OCI-LY3 (cell line): ENCODE results near the gene IFRD2.

ENCODE experiments used
- H2AFZ ChIP-seq: fragments of 200-600, 300-600 bp; shearing (Covaris generic); 2 replicates; pipeline ENCODE4 v1.6.0; 2014; ENCODE audit warnings: antibody characterized with exemption, low read depth, low read length
- H3K27ac ChIP-seq: fragments of 200-600, 300-600 bp; sonication (generic); 2 replicates; pipeline ENCODE4 v1.5.1; 2014; ENCODE audit warnings: mild to moderate bottlenecking, low read length, moderate library complexity, mixed read lengths
- H3K27me3 ChIP-seq: fragments of 200-600, 300-600 bp; sonication (generic); 2 replicates; pipeline ENCODE4 v1.6.1; 2014; ENCODE audit warnings: low read depth, low read length, mixed read lengths
- H3K36me3 ChIP-seq: fragments of 200-600, 300-600 bp; sonication (generic); replicated peaks from 2 replicates; pipeline ENCODE3; 2014; ENCODE audit warnings: low read depth, low read length, mixed read lengths
- H3K4me1 ChIP-seq: fragments of 300-600, 200-600 bp; sonication (generic); 2 replicates; pipeline ENCODE4 v1.6.1; 2014; ENCODE audit warnings: low read length, mixed read lengths
- H3K4me2 ChIP-seq: fragments of 200-600, 300-600 bp; sonication (generic); 2 replicates; pipeline ENCODE4 v1.6.1; 2014; ENCODE audit warnings: low read length, mixed read lengths
- H3K4me3 ChIP-seq: fragments of 300-600, 200-600 bp; sonication (generic); 2 replicates; pipeline ENCODE4 v1.5.1; 2014; ENCODE audit warnings: antibody characterized with exemption, mild to moderate bottlenecking, low read length, moderate library complexity
- H3K79me2 ChIP-seq: fragments of 300-600, 200-600 bp; shearing (Covaris generic); 2 replicates; pipeline ENCODE4 v1.6.1; 2014; ENCODE audit warnings: mild to moderate bottlenecking, low read length, mixed read lengths
- H3K9ac ChIP-seq: fragments of 300-600, 200-600 bp; shearing (Covaris generic); 2 replicates; pipeline ENCODE4 v1.6.0; 2014; ENCODE audit warnings: mild to moderate bottlenecking, low read length, moderate library complexity
- H3K9me3 ChIP-seq: fragments of 200-600, 300-600 bp; shearing (Covaris generic); 2 replicates; pipeline ENCODE4 v1.6.1; 2014; ENCODE audit warnings: low read length, mixed read lengths; ENCODE audit not compliant: insufficient read depth
- H4K20me1 ChIP-seq: fragments of 200-600, 300-600 bp; sonication (generic); 2 replicates; pipeline ENCODE4 v1.6.1; 2016; ENCODE audit warnings: low read length, mixed read lengths; ENCODE audit not compliant: insufficient read depth
- CTCF ChIP-seq: fragments of 200-600, 300-600 bp; sonication (generic); IDR thresholded peaks from 2 replicates; pipeline ENCODE4 v1.5.1; 2014; ENCODE audit warnings: antibody characterized with exemption, low read length, low read depth
- EZH2phosphoT487 ChIP-seq: fragments of 200-600 bp; shearing (Covaris generic); IDR thresholded peaks from 2 replicates; pipeline ENCODE4 v1.6.1; 2018; ENCODE audit warnings: antibody characterized with exemption, mixed run types, low read depth

The IFRD2 gene

GRCh38 chr3:50242851-50243542, 49.2 kb downstream of the IFRD2 start:
- Histone ChIP-seq H3K9ac (peak overlapping the region; percentile 67), H3K4me2 (peak overlapping the region; percentile 90), H4K20me1 (peaks cover 64% of the 10 kb centered on the region), H3K9me3 (no peaks in the 10 kb centered on the region), H3K4me3 (peak overlapping the region; percentile 70), H3K27ac (peak overlapping the region; percentile 87), H3K79me2 (peaks cover 93% of the 10 kb centered on the region), H3K36me3 (peaks cover 33% of the 10 kb centered on the region), H3K27me3 (no peaks in the 10 kb centered on the region), H3K4me1 (peaks cover 63% of the 10 kb centered on the region), H2AFZ (no peak overlapping the region)
- no peak for TF ChIP-seq EZH2phosphoT487
- TF ChIP-seq CTCF = peak; percentile 13; the same call in 1 of the 2 replicates

GRCh38 chr3:50242381-50242770, 49.9 kb downstream of the IFRD2 start:
- Histone ChIP-seq H3K4me3 (peak overlapping the region; percentile 70), H3K4me2 (peak overlapping the region; percentile 90), H3K4me1 (peaks cover 63% of the 10 kb centered on the region), H2AFZ (no peak overlapping the region), H3K27me3 (no peaks in the 10 kb centered on the region), H3K27ac (peak overlapping the region; percentile 87), H3K36me3 (peaks cover 30% of the 10 kb centered on the region), H3K9ac (peak overlapping the region; percentile 67), H4K20me1 (peaks cover 59% of the 10 kb centered on the region), H3K79me2 (peaks cover 93% of the 10 kb centered on the region), H3K9me3 (no peaks in the 10 kb centered on the region)
- TF ChIP-seq CTCF (no peak), EZH2phosphoT487 (no peak)

- H3K9ac ChIP-seq = peak overlapping the region; percentile 49
- H3K79me2 ChIP-seq = peaks cover 93% of the 10 kb centered on the region
- H3K4me2 ChIP-seq = peak overlapping the region; percentile 90
- H2AFZ ChIP-seq = no peak overlapping the region
- H3K36me3 ChIP-seq = peaks cover 25% of the 10 kb centered on the region
- no peaks in the 10 kb centered on the region for H3K27me3 ChIP-seq
- peaks cover 60% of the 10 kb centered on the region for H3K4me1 ChIP-seq
- no peak for TF ChIP-seq CTCF
- TF ChIP-seq EZH2phosphoT487 = no peak
- H4K20me1 ChIP-seq = peaks cover 54% of the 10 kb centered on the region
- peak overlapping the region; percentile 70 for H3K4me3 ChIP-seq
- H3K27ac ChIP-seq = peak overlapping the region; percentile 87
- H3K9me3 ChIP-seq = no peaks in the 10 kb centered on the region
Measured at GRCh38 chr3:50241713-50242380, 50.4 kb downstream of the IFRD2 start.

GRCh38 chr3:50241163-50241562, 51.1 kb downstream of the IFRD2 start:
- Histone ChIP-seq H2AFZ (no peak overlapping the region), H3K27ac (peak overlapping the region; percentile 87), H3K4me2 (peak overlapping the region; percentile 90), H4K20me1 (peaks cover 48% of the 10 kb centered on the region), H3K4me1 (peaks cover 54% of the 10 kb centered on the region), H3K9me3 (no peaks in the 10 kb centered on the region), H3K79me2 (peaks cover 94% of the 10 kb centered on the region), H3K4me3 (peak overlapping the region; percentile 70; the same call in 1 of the 2 replicates), H3K27me3 (no peaks in the 10 kb centered on the region), H3K9ac (peak overlapping the region; percentile 49; the same call in 1 of the 2 replicates), H3K36me3 (peaks cover 23% of the 10 kb centered on the region)
- TF ChIP-seq EZH2phosphoT487 (no peak), CTCF (no peak)
